Activated CD8-positive, alpha-beta T cell treated with anti-CD3 and anti-CD28 coated beads for 36 hours (primary cell): ENCODE data around the gene VSTM5. TPM values are rescaled to one million over a fixed set of nuclear protein-coding genes. Genes with fewer than 3 reads are reported as not detected.
"Not testable (repeated sequence)": the region's sequence is repeated elsewhere in the genome, so short reads cannot be mapped to it uniquely, and the experiment has no call there.

Experiments
- ATAC-seq: fragments of 200-7000 bp; cut with Tn5 transposase; one replicate; pipeline ENCODE4 v1.10.0; 2021; ENCODE audit warnings: mild to moderate bottlenecking, moderate library complexity
- CTCF ChIA-PET: fragments of 350-600 bp; sonication (Branson Sonifier 250); formaldehyde crosslinking; loops from one replicate; lab custom pipeline; 2021; ENCODE audit warnings: antibody characterized with exemption; lab: Charles Lee
- POLR2A ChIA-PET: fragments of 350-600 bp; sonication (Branson Sonifier 250); formaldehyde crosslinking; loops from one replicate; lab custom pipeline; 2021; ENCODE audit warnings: antibody characterized with exemption; lab: Charles Lee
- DNase-seq: peaks from one replicate; pipeline ENCODE4 v3.0.0-alpha.2; 2020
- H3K27ac Mint-ChIP-seq: one replicate; pipeline ENCODE4 v1.8.0; 2021; ENCODE audit warnings: mild to moderate bottlenecking, mixed read lengths
- H3K27me3 Mint-ChIP-seq: one replicate; pipeline ENCODE4 v1.8.0; 2021; ENCODE audit warnings: mixed read lengths
- H3K36me3 Mint-ChIP-seq: one replicate; pipeline ENCODE4 v1.8.0; 2021; ENCODE audit warnings: low read depth, mixed read lengths
- H3K4me1 Mint-ChIP-seq: one replicate; pipeline ENCODE4 v1.8.0; 2021; ENCODE audit warnings: low read depth, mixed read lengths
- H3K4me3 Mint-ChIP-seq: one replicate; pipeline ENCODE4 v1.8.0; 2021; ENCODE audit warnings: mild to moderate bottlenecking, moderate library complexity, mixed read lengths
- H3K9me3 Mint-ChIP-seq: one replicate; pipeline ENCODE4 v1.8.0; 2021; ENCODE audit warnings: mixed read lengths
- CTCF ChIP-seq: fragments of 200-600 bp; IDR thresholded peaks from one replicate; pipeline ENCODE4 v1.8.0; 2022; ENCODE audit warnings: antibody characterized with exemption, mild to moderate bottlenecking
- intact Hi-C: fragments of 100-400 bp; cut with micrococcal nuclease; formaldehyde crosslinking; loops from one replicate; pipeline ENCODE4 v1.10.0; 2022
- total RNA-seq, 2 experiments: library from RNA; stranded (reverse); gene quantifications; one replicate each; pipeline ENCODE4 v1.2.3, GENCODE V29; 2021

Gene VSTM5
- not detected for total RNA-seq

DNA sequence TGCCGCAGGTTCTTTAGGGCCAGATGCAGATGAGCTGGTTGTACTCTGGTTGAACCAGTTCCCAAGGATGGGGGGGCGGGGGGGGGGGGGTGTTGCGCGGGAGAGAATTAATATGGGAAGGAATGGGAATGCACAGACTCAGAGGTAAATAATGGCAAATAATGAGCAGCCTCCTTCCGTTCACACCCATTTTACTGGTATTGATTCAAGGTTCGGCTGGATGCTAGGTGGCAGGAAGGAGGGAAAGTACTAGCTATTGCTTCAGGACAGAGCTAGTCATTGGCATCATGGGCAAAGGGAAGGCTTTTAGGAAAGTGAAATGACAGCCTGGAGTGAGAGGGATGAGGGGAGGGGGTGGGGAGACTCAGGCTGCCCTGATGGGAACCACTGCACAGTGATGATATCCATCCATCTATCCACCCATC is at the start of gene VSTM5:
VSTM5 (minus strand) TSS at position 25 of the 425 bp plus-strand sequence. CDS start 116 bp downstream, outside the sequence.
- Mint-ChIP-seq H3K9me3 (no peaks in the 10 kb centered on the region), H3K27me3 (peaks cover 15% of the 10 kb centered on the region), H3K27ac (no peak within 1 kb of the TSS), H3K4me3 (no peak within 1 kb of the TSS), H3K36me3 (no peaks in the 10 kb centered on the region), H3K4me1 (no peaks in the 10 kb centered on the region)
- DNase-seq, result no peak
- ChIA-PET CTCF (interaction anchor here (0.7 kb wide), 2 partner anchors 8 to 13 kb away, joined by 3 read pairs; no protein-coding TSS in a partner anchor), POLR2A (no interaction called here)
- no peak for TF ChIP-seq CTCF
- intact Hi-C loops, result no loop called here
- ATAC-seq, result no peak

DNA sequence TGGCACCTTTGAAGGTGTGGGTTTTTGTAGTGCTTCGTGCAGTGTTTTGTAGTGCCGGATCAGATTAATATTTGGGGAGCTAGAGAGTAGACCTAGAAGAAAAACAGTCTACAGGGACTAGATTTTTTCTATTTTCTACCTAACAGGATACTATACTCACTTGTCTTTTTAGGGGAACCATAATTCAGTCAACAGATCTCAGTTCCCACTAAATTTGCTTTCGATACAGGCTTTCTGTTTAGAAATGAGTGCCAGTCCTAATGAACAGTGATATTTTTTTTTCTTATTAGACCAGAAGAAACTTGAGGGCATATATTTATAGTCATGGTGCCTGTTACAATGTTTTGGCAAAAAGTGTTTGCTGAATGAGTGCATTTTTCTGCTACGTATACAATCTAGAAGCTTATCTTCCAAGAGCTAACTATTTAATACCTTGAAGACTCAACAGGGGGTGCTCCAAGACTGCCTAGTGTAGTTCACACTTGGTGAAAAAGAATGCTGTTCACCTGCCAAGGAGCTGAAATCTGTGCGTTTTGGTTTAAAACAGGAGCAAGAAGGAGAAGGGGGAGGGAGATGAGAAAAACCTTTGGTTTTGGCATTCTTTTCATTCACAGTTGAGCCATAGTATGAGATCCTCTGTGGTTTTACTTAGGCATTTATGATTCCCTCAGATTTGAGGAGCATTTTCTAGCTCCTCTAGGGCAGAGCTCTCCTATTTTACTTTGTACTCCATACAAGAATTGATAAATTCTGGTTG is 44.9 kb upstream of the VSTM5 start:
- Mint-ChIP-seq H3K36me3 (no peaks in the 10 kb centered on the region), H3K4me3 (no peak overlapping the region), H3K27ac (no peak overlapping the region), H3K9me3 (no peaks in the 10 kb centered on the region), H3K4me1 (no peaks in the 10 kb centered on the region), H3K27me3 (peaks cover 31% of the 10 kb centered on the region)
- peak; percentile 61 for TF ChIP-seq CTCF
- ATAC-seq, result peak; percentile 61
- ChIA-PET CTCF (interaction anchor here (0.6 to 2.2 kb wide), 32 partner anchors 9 to 726 kb away, joined by 3 to 16 read pairs (median 4); no protein-coding TSS in a partner anchor), POLR2A (no interaction called here)
- peak; percentile 20 for DNase-seq
- intact Hi-C loops, result loop anchor here (10.0 kb wide), 1 partner anchor 610 kb away; no protein-coding TSS in a partner anchor

DNA sequence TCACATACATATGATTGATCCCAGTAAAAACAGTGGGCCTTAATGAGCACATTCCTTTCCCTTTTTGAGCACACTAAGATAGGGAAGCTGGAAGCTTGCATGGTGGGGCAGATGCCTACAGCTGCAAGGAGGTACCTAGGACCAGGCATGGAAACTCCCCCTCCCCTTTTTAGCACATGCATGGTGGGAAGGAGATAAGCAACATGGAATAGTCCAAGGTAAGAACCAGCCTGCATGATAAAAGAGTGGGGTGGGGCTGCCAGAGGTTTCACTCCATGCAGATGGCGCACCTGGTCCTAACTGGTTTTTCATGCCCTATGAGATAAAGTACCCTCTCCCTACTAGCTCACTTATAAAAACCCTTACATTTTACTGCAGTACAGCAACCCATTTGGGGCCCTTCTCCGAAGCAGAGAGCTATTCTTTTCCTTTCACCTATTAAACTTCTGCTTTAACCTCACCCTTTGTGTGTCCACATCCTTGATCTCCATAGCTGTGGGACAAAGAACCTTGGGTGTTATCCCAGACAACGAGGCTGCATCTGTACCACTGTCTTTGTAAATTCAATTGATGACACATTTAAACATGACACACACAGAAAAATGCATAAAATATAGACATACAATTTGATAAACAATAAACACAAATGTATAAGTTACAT is 40.1 kb upstream of the VSTM5 start:
- H3K27ac Mint-ChIP-seq, result no peak overlapping the region
- no peaks in the 10 kb centered on the region for H3K4me1 Mint-ChIP-seq
- no peak overlapping the region for H3K4me3 Mint-ChIP-seq
- ATAC-seq (no peak), DNase-seq (no peak)
- no peaks in the 10 kb centered on the region for H3K36me3 Mint-ChIP-seq
- POLR2A ChIA-PET, result no interaction called here
- intact Hi-C loops, result loop anchor here (10.0 kb wide), 1 partner anchor 614 kb away; no protein-coding TSS in a partner anchor
- no peaks in the 10 kb centered on the region for H3K9me3 Mint-ChIP-seq
- peaks cover 25% of the 10 kb centered on the region for H3K27me3 Mint-ChIP-seq
- CTCF ChIA-PET, result no interaction called here
- no peak for TF ChIP-seq CTCF

DNA sequence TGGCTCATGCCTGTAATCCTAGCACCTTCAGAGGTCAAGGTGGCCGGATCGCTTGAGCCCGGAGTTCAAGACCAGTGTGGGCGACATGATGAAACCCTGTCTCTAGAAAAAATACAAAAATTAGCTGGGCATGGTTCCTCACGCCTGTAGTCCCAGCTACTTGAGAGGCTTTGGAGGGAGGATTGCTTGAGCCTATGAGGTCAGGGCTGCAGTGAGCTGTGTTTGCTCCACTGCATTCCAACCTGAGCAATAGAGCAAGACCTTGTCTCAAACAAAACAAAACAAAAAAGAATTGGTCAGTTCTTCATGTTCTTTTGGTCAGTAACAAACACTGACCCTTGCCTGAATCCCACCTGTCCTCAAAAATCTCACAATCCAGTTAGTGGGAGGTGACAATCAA is 36.7 kb upstream of the VSTM5 start:
- Mint-ChIP-seq H3K27ac (no peak overlapping the region), H3K4me1 (peaks cover 2% of the 10 kb centered on the region), H3K4me3 (no peak overlapping the region), H3K9me3 (peaks cover 5% of the 10 kb centered on the region), H3K36me3 (no peaks in the 10 kb centered on the region), H3K27me3 (peaks cover 16% of the 10 kb centered on the region)
- TF ChIP-seq CTCF, result no peak
- no peak for ATAC-seq
- ChIA-PET POLR2A (no interaction called here), CTCF (interaction anchor here (4.4 kb wide), 1 partner anchor 8 kb away, joined by 16 read pairs; no protein-coding TSS in a partner anchor)
- intact Hi-C loops, result no loop called here
- DNase-seq, result no peak

DNA sequence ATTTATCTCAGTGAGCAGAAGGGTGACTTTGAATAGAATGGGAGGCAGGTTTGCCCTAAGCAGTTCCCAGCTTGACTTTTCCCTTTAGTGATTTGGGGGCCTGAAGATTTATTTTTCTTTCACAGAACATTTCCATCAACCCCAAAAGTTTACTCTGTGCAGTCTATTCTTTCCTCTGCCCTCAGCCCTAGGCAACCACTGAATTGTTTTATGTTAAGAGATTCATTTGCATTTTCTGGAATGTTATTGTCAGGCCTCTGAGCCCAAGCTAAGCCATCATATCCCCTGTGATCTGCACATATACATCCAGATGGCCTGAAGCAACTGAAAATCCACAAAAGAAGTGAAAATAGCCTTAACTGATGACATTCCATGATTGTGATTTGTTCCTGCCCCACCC is 28.7 kb upstream of the VSTM5 start:
- H3K27ac Mint-ChIP-seq, POLR2A ChIA-PET, H3K27me3 Mint-ChIP-seq, H3K4me3 Mint-ChIP-seq, intact Hi-C loops, H3K9me3 Mint-ChIP-seq, ATAC-seq, H3K4me1 Mint-ChIP-seq, DNase-seq, H3K36me3 Mint-ChIP-seq: not testable (repeated sequence)
- CTCF ChIA-PET, result interaction anchor here (1.4 kb wide), 1 partner anchor 16 kb away, joined by 3 read pairs; no protein-coding TSS in a partner anchor
